ENCODE data around the gene PRKN.

Gene PRKN

DNA sequence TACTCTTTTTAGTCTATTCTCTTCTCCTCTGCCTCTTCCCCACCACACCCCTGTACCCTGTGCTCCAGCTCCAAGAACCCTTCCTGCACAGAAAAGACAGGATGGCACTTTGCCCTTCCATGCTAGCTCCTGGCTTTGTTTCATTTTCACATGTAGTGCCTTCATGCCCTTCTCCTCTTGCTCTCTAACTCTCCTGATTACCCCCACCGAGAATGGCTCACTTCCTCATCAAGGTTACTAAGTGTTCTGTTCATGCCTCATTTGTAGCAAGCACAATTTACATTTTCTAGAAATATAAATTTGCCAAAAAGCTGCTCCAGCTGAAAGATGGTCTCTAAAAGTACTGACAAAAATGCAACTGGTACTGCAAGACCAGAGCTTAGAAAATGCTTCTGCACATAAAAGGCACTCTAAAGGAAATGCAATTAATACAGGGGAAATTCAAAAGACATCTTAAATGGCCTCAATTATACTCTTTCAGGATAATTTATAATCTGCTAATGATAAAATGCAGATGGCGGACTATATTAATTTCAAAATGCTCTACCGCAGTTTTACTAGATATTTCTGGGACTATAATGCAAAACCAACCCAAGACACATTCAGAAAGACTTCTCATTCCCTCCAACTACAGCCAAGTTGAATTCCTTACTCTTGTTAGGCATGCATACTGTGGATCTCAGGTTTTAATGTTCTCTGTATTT lies 570.2 kb downstream of the PRKN start:
- no peak for DNase-seq

DNA sequence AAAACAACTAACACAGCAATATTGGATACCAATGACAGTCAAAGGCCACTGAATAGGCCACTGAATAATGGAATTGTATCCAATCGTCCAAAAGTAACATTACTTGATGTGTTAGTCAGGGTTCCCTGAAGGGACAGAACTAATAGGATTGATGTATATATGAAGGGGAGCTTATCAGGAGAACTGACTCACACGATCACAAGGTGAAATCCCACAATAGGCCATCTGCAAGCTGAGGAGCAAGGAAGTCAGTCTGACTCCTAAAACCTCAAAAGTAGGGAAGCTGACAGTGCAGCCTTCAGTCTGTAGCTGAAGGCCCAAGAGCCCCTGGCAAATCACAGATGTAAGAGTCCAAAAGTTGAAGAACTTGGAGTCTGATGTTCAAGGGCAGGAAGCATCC lies 571.4 kb downstream of the PRKN start:
- no peak for DNase-seq

DNA sequence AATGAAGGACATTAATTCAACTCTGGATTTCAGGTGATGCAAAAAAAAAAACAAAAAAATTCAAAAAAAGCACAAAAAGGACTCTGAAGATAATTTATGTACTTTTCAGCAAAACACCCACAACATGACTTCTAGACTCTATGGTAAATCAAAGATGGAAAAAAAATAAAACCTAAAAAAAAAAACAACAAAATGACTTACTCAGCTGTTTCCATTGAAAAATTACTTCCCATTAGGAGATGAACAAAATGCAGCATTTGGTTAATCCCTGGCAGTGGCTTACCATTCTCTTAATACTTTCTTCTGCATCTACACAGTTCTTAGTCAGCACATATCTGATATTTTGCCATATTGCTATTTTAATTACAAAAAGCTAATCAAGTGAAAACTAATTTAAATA lies 572.6 kb downstream of the PRKN start:
- no peak for DNase-seq

DNA sequence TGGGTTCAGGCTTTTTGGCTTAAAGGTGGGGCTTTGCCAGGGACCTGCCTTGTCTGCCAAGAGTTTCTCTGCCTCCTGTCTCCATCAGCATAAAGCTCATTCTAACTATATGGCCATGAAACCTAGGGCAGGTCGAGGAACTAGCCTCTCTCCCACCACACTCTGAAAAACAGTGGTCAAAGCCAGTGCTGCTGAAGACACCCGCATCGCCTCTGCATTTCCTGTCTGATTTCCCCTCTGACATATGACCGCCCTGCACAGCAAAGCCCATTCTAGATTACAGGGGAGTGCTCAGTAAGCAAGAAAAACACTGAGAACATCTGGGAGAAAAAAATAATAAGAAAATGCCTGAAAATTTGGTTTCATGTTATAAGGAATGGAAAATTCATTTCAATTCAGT lies 573.6 kb downstream of the PRKN start:
- no peak for DNase-seq

DNA sequence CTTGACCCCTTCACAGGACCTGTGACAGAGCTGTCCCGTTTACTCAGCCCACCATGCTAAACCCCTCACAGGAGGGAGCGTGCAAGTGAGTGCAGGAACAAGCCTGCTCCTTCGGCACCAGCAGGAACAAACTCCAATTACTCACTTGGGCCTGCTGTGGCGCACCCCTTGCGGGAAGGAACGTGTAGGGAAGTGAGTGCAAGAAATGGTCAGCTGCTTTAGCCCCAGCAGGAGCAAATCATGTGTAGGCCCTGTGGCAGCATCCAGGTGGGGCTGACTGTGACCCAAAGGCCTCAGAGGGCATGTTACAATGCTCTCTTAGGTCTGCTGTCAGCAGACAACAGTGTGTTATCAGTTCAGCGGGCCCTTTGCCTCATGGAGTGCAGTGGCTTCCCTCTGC lies 574.4 kb downstream of the PRKN start:
- no peak for DNase-seq

DNA sequence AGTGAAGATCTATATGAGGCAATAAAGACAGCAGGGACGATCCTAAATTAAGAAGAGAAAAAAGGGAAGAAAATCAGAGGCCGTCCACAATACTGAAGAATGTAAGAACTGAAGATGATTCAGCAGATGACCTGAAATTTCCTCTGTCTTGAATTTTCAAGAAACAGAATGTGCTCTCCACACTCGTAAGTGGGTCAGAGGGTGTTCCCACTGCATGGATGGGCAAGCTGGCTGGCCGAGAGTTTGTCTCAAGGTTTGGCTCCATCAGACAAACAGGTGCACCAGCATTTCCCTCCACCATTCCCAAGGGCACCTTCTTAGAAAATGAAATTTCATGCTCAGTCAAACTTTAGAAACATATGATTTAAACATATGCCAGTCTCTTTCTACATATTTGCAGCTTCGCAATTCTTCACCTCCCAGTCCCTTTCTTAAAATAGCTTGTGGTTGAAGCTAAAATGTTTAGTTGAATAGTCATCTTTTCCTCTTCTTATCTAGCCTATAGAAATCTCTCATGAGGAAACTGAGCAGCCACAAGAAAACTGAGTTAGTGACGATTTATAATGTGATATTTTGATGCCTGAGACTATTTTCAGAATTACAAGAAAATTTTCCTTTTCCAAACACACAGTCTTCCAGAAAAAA lies 576.4 kb downstream of the PRKN start:
- DNase-seq, result no peak

DNA sequence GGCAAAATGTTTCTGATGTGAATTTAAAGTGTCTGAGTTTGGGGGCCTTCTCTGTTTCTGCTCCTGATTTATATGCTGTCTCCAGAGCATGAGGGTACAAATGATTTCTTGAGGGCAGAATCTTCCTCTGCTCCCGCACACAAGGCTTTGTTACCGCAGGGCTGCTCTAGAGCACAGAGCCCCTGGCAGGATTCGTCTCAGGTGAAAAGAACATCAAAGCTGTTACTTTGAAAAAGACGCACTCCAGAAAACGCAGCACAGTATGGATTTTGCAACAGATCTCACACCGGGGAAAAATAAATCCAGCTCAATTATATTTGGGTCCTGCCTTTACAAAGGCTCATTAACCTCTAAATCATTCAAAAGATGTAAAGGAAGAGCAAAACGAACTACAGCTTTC lies 577.3 kb downstream of the PRKN start:
- DNase-seq, result no peak

DNA sequence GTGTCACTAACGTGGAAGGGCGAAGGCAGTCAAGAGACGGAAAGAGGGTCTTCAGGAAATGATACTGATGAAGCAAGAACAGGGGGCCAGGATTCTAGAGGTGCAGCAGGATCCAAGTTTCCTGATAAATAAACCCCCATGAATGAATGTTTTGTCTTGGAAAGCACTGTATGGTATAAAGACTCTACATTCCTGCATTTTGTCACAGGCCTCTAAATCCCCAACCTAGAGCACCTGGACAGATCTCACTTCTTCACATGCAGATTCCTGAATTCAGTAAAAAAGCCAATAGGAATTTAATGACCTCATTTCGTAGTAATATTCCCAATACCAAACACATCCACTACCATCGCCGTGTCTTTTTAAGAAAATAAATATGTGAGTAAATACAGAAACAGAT lies 577.8 kb downstream of the PRKN start:
- no peak for DNase-seq

DNA sequence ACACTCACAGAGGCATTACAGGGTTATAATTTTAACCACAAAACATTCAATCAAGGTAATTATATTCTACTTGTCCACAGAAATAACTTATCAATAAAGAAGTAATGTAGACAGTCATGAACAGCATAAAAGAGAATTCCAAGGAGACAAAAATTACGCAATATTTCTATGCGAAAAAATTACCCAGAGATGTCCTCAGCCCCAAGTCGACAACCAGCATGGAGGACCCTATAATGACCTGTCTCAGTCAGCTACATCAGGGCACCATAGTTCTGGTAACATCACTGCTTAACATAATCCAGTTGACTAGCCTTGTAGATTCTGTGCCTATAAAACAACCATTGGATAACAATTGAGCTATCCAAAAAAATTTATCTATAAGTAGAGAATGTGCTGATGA lies 579.8 kb downstream of the PRKN start:
- no peak for DNase-seq

DNA sequence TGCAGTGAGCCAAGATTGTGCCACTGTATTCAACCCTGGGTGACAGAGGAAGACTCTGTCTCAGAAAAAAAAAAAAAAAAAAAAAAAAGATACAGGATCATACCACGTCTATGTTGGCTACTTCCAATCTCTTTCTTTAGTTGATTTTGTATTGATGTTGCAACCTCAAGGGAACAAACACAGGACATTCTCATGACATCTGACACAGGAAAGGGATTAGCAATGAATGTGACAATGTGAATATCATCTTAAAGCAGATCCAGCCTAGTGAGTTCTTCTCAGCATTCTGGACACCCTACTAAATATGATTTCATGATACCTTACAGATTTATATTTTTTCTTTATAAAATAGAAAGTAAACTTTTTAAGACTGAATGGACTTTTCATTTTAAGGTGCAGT lies 580.3 kb downstream of the PRKN start:
- no peak for DNase-seq

DNA sequence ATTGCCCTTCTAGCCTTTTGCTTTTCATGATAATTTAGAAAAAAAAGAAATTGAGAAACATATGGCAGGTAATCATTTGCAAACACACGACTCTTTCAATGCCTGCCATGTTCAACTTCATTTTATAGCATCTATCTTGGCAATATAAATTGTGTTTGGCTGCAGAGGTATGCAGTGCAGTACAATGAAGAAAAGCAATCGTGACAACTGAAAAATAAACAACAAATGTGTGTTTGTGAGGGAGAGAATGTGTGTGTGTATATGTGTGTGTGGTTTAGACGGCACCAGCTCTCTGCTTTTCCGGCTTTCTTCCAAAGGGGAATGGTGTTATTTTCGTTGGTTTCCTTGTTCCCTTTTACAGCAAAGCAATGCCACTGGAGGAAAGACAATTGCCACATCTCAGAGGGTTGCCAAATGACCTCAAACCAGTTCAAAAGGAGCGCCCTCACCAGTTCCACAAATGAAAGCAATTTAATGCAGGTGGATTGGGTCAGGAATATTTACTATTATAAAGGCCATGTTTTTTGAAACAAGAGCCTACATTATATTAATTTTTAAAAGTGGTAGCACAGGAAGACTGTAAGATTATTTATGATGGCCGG lies 587.2 kb downstream of the PRKN start:
- no peak for DNase-seq

DNA sequence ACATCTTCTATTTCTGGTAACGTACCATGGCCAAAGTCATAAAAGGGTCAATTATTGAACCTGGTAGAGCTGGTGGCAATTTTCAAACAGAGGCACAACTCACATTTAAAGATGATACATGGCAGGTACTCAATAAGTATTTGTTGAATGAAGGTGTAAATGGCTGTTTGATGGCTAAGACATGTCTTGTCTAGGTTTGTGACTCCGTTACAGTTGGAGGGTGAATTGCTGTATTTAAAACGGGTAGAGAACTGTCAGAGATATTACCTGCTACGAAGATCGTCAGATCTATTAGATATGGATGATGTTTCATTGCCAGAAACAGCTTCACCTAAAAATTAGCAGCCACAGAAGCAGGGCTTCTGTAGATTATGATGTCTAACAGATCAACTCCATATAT lies 601.9 kb downstream of the PRKN start:
- no peak for DNase-seq

DNA sequence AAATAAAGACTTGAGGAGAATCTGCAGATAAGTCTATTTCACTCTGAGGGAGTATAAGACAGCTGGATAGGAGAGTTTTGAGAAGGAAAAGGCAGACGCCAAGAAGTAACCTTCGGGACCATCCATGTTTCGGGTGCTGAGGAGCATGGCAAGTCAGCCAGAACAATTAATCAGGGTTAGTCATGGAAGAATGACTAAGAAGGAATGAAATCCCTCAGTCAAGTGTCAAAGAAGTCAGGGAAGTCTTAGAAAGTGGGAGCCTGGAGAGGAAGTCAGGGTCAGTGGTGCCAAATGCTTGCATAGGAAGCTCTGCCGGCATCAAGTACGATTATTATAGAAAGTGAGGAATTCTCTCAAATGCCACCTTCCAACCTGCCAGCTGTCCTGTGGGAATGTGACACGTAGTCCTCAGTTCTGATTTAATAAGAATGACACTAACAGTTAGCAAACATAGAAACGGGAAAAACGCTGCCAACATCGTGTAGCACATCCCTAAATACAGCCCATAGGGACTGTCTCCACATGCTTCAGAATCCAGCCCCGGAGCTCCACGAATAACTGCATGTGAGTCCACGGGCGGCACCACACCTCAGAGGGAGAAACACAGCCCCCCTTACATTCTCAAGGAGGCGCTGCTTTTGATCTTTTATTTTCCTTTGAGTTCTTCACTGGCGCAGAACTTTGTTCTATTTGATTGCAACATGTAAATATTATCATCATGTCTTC lies 602.7 kb downstream of the PRKN start:
- DNase-seq, result no peak

DNA sequence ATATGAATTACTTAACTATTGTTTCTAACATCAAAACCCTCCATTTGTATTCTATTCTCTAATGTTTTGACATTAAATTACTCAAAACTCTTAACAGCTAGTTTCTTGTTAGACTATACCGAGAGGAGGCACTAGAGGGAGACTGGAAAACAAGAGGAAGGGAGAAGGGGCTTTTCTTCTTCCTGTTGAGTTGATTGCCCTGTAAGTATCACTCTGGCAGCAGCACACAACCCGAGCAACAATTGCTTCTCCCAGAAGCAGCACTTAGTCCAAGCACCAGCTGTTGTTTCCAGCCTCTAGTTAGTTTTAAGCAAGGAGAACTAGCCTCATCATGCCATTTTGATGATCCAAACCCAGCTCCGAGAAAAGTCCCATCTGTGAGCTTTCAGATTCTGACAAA lies 603.8 kb downstream of the PRKN start:
- no peak for DNase-seq

DNA sequence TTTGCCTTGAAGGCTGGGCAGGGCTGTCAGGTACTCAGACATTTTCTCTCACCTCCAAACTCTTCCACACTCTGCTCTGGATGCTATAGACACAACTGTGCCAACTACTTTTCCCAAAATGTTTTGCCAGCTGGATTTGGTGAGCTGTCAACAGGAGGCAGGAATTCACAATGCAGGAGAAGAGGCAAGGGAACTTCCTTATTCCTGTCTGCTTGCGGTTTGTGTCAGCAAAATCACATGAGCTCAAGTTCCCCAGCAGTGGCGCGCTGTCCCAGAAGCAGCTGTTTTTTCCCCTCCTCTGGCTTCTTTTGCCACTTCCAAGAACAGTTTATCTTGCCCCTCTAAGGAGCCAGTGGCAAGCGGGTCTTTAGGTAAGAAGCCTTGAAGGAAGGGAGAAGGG lies 608.2 kb downstream of the PRKN start:
- no peak for DNase-seq

DNA sequence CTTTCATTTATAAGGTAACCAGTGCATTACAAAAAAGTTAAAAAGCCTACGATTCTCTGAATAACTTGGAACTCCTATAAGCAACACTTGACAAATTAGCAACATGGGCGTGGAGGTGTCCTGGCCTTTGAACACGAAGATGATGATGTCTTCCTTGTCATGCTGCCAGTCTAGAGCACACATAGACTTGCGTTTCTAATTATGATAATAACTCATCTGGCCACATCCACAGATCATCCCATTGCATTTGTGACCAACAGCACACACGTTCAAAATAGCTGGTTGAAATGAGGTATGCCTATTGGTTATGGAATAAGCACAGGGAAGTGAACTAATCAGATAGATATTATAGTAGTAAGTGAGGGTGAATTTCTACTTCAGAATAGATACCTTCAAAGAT lies 608.9 kb downstream of the PRKN start:
- no peak for DNase-seq

DNA sequence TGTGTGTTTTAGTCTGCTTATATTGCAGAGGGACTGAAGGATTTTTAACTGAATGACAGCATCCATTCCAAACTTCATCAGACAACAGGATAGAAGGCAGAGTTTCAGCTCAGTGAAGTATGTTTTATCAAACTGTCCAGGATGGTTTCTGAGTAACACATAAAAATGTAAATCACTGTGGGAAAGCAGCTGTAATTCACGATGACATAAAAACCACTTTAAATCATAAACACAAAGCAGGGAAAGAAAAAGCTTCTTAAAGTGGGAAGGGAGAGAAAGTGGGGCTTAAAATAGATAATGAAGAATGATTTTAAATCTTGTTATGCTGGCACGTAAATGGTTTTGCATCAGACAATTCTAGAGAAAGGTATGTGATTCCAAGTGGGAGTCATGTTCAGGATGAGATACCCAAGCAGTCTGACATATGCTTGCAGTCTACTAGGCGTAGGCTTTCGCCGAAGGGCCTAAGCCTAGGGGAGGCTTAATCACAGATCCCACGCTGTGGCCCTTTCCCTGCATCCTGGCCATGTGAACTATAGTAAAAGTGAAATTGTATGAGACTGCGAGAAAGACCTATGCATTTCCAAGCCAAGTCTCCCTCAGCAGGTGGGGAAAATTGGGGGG lies 610.6 kb downstream of the PRKN start:
- no peak for DNase-seq

DNA sequence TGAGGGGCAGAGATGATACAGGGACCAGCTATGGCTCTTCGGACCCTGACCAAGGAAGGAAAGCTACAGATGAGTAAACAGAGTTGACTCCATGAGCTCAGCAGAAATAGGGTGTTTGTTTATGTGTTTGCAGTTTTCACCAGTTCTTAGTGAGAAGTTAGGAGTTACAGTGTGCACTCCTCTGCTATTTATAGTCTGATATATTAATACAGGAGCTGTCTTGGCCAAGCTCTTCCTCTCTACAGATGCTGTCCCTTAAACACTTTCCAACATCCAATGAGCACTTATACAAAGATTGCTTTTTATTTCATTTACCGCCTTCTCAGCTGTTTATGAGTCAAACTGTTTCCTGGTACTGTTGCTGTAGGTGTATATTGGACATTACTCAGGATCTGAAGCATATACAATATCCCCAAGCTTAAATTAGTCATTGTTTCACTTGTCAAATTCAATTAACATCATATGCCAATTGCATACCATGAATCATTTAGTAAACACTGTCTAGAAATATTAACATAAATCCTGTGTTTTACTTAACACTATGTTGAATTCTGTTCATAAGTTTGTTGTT lies 618.0 kb downstream of the PRKN start:
- DNase-seq, result no peak

DNA sequence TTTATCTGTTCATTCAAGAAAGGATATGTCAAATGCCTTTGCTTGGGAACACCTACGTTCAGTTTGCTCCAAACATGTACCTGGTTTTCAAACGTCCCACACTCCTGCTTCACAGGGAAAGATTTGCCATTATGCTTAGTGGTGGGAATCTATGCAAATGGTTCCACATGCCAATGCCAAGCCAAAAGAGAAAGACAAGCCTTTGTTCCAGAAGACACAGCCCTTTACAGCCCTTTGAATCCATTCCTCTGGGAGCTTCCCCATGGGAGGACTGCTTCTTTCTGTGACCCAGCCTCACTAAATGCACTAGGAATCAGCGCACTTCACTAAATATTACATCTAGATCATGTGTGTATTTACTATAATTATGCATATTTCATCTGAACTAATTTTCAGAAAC lies 619.5 kb downstream of the PRKN start:
- no peak for DNase-seq

DNA sequence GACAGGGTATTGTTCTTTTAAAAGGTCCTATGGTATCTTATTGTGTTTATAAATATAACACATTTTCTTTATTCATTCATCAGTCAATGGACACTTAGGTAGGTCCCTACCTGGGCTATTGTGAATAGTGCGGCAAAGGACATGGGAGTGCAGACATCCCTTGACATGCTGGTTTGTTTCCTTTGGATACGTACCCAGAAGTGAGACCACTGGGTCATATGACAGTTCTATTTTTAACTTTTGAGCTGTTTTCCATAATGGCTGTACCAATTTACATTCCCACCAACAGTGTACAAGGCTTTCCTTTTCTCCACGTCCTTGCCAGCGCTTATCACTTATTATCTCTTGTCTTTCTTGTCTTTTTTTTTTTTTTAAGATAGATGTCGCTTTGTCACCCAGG lies 627.5 kb downstream of the PRKN start:
- no peak for DNase-seq

DNA sequence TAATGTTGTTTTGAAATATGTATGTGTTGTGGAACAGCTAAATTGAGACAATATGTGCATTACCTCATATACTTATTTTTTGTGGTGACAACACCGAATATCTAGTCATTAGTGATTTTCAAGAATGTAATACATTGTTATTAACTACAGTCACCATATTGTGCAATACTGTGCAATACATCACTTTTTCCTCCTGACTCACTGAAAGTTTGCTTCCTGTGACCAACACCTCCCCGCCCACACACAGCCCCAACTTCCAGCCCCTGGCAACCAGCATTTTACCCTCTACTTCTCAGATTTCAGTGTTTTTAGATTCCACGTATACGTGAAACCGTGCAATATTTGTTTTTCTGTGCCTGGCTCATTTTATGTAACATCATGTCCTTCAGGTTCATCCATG lies 627.9 kb downstream of the PRKN start:
- DNase-seq, result no peak

DNA sequence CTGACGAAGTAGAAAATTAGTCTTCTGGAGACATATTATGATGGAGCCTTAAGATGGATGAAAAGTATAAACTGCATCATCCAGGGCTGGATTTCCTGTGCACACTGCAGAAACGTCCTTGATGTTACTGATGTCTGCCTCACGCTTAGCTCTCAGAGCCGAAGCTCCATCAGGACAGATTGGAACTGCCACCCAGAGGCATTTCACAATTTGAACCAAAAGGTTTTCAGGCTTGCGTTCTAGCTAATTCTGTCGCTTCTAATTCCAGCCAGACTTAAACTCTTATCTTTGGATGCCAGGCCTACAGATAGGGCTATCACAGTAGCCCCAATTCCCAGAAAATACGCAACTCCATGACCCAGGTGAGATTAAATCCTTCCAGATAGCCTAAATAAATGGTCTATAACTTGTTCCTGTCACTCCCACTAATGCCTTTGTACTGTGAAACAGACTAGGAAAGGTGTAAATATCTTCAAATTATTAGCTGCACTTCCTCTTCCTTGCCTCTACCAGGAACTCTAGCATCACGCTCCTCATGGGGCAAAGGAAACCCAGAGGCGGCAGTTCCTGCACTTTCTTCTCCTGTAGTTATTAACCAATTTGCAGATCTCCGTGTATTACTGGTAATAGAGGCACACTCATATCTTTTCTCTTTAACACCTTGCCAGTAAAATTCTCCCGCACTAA lies 634.6 kb downstream of the PRKN start:
- no peak for DNase-seq

DNA sequence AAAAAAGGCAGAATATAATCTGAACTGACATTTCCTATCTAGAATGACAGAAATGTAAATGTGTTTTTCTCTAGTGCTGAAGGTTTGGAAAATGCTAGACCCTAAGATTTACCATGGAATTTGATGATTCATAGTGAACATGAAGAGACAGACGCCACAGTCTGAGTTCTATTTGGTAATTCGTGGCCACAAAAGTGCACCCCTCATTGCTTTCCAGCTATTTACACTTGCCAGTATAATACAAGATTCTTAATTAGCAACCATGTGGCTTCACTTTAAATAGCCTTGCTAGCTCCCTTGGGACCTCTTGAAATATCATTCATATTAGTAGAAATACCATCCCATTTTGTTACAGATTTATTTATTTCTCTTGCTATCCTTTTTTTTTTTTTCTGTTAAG lies 636.8 kb downstream of the PRKN start:
- DNase-seq, result no peak

Data from effector CD4-positive, alpha-beta T cell (primary cell).